Hematopoietic multipotent progenitor cell (in vitro differentiated cells): Measurements from ENCODE around the gene TLE1. TPM values are rescaled to one million over a fixed set of nuclear protein-coding genes. Genes with fewer than 3 reads are reported as not detected.
"Not testable (repeated sequence)": the region's sequence is repeated elsewhere in the genome, so short reads cannot be mapped to it uniquely, and the experiment has no call there.

Source experiments
- DNase-seq, 3 donors: peaks; one replicate each; pipeline ENCODE4 v3.0.0-alpha.2; 2011 to 2015; ENCODE audit warnings: low read depth in 2 of 3, low spot score in 2 of 3
- total RNA-seq: library from RNA; depleted of rRNA; stranded (reverse); fragments of >200 nt; gene quantifications from one replicate; pipeline ENCODE4 v1.2.3, GENCODE V29; 2012

Gene TLE1
- total RNA-seq, 1 donor, result 2.7 TPM

DNA sequence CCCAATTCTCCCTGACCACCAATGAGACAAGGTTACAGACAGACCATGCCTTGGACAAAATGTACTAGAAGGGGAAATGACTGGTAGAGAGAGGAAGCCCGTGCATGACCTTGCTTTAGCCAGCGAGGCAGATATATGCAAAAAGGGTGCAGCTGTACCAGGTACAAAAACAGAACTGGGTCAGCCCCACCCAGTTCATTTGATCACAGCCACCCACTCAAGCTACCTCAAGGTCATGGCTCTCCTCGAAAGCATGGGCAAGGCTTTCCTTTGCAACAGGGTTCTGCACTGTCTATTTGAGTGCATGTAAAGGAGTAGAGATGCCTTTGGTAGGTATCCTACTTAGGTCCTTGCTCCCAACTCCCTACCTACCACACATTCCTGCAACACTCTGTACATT lies 33.3 kb downstream of the TLE1 start:
- DNase-seq, result no peak

DNA sequence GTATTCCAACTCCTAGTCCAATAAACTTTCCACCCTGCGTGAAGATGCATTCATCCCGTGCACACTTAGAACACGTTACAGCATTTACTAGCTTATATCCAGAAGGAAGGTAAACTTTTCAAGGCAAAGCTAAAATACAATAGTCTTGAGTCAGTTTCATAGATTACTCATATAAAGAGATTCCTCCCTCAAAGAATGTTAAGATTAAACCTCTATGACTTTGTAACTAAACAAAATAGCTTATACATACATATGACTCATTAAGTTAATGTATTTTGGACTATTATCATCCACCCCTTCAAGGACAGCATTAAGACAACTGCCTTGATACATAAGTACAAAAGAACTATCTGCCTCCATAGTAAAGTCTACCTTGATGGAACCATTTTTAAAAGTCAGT lies 36.1 kb downstream of the TLE1 start:
- no peak for DNase-seq

DNA sequence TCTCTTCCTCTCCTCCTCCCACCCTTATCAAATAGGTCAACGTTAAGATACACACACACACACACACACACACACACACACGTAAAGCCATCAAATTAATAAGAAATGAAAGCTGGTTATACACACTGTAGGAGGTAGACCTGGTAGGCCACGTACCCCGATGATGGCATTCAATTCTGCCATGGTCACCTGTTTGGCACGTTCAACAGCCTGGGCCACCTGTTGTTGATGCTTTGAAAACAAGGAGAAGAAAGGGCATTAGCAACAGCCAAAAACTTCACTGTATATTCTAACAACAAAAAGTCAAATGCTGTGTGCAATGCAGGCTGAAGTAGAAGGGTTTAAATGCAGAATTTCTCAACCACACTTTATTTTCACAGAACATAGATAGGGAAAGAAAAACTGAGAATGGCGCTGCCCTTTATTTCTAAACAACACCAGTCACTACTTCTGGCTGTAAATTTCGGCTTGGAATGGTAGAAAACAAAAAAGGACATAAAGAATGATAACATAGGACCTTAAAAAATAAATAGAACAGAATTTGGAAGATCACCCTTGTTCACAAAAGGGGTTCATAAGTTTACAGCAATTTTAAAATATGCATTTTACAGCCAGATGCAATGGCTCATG lies 37.2 kb downstream of the TLE1 start:
- DNase-seq, result no peak

DNA sequence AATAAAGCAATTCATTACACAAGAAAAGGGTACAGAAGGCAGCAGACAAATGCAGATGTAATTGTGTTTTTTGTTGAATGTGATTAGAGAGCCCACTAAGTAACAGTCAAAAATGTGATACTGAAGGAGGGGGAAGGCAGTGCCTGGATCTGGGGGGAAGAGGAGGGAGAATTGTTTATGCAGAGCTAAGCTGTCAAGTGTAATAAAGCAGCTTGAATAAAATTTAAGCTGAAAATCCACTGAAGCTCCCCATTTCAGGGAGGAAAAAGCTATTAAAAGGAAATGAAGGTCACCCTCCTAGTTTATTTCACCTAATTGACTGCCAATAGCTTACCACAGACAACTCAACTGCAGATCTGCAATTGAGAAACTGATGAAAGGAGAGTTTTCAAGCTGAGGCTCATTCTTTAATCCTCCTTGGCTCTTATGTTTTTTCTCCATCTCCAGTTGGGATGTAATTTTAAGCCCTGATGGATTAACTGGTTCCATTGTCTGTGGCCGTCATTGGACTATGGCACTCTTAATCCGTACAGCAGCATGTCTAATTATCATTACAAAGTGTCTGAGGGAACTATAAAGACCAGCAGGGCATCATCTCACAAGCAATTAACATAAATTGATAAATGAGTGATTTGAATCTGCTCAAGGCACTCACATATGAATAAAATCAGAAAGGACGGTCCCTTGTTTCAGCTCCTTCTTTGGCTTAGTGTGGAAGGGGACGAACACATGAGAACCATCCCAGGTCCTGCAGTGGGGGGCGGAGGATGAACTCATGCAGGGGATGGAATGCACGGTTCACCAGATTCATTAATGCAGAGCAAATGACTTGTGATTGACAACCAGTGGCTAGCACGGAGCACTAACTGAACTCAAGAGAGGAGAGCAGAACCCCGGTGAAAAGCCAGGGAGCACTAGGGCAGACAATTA lies 38.5 kb downstream of the TLE1 start:
- no peak for DNase-seq

DNA sequence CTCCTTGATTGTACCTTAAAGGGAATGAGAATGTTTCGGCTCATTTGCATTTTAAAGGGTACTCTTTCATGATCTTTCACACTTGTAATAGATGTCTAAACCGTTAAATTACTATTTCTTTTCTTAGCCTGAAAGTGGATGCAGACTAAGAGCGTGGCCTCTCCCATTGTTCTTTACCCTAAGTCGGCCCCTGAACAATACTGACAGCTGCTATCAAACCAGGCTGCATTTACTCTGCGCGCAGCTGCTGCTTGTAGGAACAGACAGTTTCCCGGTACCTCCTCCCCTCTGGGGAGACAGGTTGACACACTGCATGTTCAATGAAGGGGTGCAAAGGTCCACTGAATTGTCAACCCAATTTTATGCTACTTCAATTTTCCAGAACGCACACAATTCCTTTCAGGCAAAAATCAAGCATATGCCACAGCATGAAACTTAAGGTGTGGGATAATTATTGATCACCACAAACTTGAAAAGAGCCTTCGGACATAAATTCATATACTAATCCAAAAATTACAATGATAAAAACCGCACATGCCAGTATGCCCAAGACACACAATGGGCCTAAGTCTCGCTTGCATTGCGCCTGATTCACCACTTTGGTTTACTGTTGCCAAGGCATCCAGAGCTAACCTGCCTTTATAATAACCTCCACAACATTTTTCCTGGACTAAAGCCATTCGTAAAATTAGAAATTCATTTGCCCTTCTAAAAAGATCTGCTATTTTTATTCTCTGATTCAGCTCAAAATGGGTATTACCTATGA lies 39.7 kb downstream of the TLE1 start:
- no peak for DNase-seq

DNA sequence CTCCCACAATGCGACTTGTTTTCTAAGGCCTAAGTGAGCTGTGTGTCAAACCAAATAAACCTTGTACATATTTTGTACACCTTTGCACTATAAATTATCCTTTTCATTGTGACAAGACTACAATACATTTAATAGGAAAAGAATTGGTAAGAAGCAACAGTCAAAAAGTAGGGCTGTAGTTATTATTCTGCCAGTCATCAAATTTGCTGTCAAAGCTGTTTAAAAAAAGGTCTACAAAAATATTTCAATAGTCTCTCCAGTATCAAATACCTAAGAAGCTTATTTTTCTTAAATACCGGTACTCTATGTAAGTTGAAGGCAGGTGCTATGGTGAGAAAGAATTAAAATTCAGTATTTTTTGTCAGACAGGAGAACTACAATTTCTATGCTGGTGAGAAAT lies 40.5 kb downstream of the TLE1 start:
- DNase-seq, result no peak

DNA sequence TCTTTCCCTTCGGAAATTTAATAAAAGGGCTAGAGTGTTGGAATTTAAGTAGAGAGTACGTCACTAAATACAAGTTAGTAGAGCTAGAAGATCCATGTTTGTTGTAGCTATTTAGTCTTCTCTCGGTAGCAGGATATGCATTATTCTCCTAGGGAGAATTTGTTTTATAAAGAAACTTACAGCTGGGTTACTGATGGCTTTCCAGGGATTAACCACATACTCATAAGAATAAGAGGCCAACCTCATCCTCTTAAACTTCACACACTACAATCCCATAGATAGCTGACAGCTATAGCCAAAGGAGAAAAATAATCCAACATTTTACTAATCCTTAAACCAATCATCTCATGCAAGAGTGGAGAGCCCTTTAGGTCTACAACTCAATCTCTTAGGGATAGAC lies 43.0 kb downstream of the TLE1 start:
- no peak for DNase-seq

DNA sequence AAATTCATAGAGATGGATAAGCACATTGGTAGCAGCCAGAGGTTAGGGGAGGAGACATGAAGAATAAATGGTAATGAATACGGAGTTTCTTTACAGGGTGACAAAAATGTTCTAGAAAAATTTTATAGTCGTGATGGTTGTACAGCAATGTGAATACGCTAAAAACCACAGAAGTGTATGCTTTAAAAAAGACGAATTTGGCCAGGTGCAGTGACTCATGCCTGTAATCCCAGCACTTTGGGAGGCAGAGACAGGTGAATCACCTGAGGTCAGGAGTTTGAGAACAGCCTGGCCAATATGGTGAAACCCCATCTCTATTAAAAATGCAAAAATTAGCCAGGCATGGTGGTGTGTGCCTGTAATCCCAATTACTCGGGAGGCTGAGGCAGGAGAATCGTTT lies 44.8 kb downstream of the TLE1 start:
- not testable (repeated sequence) for DNase-seq

DNA sequence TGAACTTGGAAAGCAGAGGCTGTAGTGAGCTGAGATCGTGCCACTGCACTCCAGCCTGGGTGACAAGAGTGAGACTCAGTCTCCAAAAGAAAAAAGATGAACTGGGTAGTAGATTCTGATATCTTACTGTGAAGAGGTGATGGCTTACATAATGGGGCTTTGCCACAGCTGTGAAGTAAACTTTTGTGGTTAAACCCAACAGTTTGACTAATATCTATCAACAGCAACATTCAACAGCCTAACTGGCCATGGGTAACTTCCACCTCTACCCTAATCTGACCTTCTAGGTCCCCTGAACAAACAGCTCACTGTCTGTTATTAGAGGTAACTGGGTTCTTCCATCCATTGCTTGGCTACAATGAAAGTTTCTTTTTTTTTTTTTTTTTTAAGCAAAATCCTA lies 52.1 kb downstream of the TLE1 start:
- no peak for DNase-seq

DNA sequence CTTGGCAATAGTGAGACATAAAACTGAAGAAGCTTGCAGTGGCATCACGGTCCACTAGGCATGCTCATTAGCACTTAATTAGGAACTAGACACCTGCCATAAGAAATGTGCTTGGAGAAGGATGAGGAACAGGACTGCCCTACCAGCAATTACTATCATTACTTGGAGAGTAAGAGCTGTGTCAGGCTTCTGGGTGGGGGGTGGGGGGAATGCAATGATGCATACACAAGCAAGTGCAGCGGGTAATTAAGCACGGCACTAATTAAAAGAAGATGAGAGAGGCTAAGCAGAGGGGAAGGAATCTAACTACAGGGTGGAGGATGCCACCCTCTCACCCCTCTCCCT lies 53.1 kb downstream of the TLE1 start:
- DNase-seq, result no peak

DNA sequence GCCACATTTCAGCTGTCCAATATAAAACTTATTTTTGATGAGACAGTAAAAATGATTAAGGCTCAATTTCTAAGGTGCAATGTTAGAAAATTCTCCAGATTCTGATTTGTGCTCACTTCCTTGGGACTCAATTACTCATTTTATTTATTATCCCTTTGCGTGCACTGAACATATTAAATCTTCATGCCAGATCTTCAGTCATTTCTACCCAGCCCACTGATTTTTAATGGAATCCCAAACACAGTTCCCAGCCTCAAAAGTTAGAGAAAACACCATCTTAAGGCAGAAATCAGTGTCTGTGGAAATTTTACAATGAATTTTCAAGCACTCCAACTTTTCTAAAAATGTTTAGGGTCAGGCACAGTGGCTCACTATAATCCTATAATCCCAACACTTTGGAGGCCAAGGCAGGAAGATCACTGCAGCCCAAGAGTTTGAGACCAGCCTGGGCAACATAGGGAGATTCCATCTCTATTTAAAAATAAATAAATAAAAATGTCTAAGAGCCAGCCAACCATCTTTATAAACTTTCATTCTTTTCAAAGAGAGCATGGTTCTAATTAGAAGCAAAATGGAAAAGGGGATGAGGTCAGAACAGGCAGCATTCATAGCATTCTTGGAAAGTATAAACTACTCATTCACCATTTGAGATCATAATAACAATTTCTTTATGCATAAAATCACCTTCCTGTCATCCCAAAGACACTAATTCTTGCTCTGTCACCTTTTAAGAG lies 53.7 kb downstream of the TLE1 start:
- DNase-seq, result no peak

DNA sequence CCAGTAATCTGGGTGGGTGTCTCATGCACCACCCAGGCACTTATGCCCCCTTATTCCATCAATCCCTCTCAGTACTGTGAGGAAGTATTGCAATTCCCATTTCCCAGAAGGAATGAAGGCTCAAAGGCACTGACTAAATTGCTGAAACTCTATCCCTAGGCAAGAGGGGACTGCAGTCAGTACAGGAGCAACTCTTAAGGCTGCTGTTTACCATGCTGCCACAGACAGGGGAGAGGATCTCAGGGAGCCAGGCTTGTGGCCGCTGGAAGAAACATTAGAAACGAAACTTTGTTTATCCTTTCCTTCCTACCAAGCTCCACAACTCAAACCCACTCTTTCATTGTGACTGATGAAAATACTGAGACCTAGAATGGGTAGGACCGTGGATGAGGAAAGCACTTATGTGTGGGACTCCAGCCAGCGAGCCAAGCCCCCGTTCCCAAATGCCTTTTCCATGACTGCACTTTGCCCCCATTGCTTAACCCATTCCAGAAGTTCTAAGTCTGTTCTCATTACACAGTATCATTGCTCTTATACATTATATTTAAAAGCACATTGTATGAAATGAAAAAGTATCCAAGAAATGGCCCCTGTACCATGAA lies 54.3 kb downstream of the TLE1 start:
- no peak for DNase-seq

DNA sequence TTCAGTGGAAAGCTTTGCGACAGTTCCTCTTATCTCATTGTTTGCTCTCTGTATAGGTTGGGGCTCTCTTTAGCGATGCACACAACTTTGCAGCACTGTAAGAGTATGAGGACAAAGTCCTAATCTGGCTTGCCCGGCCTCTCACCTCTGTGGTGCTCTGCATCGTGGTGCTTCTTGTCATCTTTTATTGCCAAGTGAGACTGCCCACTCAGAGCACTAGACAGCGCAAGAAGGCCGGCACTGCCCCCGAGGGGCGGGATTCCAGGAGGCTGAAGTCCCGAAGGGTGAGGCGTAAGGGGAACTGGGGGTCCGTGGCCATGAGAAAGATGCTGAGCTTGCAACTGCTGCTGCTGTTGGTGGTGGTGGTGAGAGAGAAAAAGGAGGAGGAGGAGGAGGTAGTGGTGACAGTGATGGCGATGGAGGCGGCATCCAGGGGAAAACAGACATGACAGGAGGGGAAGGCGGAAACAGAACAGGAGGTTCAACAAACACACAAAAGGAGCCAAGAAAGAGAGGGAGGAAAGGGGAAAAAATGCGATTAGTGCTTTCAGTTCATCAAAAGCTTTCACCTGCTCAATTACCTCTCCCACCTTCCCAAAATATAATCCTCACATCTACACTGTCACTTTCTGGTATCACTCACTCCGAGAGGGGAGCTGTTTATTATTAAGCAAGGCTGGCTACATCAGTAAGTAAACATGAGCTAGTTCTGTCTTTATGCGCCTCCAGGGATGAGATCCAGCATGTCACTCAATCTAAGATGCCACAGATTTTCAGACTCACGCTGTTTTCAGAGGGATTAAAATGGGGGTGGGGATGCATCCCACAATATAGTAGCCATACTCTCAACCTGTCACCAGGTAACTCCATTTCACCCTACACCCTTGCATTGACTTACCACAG lies 55.1 kb downstream of the TLE1 start:
- DNase-seq, result no peak

DNA sequence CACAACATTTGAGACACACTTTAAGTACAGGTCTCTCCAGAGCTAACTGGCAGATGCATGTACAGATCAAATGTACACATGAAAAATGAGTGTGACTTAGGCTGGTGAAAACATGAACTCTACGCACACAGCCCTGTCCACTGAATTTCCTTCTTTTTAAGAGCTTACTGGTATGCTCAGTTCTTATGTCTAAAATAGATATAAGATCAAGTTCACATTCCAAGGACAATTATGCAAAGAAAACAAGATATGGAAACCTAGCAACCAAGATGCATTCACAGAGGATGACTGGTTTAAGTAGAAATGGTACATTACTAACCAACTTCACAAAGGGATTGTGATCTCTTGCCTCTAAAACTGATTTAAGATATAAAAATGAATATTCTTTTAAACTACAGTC lies 56.7 kb downstream of the TLE1 start:
- DNase-seq, result no peak

DNA sequence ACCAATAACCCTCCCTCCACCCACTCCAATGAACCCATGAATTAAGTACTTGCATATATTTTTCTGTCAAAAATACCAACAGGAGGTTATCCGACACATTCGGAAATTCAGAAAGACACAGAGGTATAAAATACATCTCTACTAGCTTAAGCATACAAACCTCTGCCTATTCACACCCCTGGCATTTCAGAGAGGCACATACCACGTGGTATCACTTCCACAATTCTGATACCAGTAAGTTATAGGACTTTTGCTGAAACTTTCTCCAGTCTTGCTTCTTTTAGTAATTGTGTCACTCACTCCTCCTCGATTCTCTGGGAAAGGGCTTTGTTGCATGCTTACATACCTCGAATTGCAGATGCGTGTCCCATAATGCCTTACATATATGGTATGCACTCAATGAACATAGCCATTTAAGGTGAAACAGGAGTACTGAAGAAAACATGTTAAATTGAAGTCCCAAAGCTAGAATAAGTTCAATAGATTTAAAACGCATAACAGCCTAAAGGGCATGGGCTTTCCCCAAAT lies 58.1 kb downstream of the TLE1 start:
- DNase-seq, result no peak

DNA sequence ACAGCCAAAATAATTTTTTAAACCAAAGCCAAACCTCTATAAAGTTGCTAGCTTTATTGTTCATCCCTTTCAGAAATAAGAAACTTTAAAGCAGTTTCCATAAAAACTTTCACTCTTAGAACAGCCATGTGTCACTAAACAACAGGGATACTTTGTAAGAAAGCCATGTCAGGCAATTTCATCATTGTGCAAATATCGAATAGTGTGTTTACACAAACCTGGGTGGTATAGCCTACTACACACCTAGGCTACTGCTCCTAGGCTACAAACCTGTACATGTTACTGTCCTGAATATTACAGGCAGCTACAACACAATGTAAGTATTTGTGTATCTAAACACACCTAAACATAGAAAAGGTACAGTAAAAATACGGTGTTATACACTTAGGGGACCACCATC lies 59.9 kb downstream of the TLE1 start:
- no peak for DNase-seq

DNA sequence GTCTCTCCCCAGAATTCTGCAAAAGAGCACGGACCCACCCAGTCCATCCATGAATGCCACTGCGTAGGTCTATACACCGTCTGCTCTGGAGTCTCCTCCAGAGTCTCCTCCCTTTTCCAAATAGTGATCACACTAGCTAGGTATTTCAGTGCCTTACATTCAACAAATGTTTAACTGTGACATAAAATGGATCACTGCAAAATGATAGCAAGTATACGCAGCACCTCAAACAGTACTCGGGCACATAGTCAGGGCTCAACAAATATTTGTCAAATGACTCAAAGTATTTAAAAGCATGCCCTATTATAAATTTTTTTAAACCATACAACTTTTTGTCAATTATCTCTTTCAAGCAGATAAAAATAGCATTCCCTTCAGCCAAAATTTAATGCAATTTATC lies 60.5 kb downstream of the TLE1 start:
- no peak for DNase-seq

DNA sequence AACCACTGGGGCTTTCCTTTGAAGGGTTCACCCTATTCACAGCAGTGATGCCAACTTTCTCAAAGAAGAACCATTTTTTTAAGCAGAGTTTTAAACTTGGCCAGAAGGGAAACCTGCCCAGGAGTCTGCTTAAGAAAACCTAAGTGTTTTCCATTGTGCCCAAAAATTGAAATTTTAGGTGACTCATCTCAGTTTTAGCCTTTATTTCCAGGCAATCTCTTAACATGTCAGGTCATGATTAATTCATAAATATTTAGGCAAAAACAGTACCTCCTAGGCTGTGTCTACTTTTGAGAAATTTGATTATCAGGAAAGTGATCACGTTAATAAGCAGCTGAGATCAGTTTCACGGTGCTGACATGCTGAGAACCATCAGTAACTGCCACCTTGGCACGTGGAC lies 61.9 kb downstream of the TLE1 start:
- no peak for DNase-seq

DNA sequence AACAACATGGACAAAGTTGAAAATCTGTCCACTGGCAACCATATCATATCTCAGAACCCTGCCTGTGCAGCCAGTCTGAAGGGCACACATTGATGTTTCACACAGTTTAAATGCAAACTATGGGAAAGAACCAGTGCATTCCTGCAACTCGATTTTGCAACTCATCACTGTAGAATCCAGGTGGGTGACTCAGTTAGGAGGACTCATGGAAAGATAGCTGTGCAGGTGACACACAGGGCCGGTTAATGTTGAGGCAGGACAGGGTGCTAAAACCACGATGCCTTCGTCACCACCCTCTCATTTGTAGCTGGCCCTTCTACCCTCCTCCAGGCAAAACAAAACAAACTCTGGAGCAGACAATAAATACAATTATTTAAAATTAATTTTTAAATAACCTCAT lies 62.8 kb downstream of the TLE1 start:
- no peak for DNase-seq
